NCI-H187 treated with DMSO at 0.1 percent for 48 hours (cell line): ENCODE measurements around the gene RPTOR.

ENCODE experiments used
- DNase-seq: peaks from one replicate; lab custom pipeline; 2025; lab: John Stamatoyannopoulos, UW

RPTOR gene

DNA sequence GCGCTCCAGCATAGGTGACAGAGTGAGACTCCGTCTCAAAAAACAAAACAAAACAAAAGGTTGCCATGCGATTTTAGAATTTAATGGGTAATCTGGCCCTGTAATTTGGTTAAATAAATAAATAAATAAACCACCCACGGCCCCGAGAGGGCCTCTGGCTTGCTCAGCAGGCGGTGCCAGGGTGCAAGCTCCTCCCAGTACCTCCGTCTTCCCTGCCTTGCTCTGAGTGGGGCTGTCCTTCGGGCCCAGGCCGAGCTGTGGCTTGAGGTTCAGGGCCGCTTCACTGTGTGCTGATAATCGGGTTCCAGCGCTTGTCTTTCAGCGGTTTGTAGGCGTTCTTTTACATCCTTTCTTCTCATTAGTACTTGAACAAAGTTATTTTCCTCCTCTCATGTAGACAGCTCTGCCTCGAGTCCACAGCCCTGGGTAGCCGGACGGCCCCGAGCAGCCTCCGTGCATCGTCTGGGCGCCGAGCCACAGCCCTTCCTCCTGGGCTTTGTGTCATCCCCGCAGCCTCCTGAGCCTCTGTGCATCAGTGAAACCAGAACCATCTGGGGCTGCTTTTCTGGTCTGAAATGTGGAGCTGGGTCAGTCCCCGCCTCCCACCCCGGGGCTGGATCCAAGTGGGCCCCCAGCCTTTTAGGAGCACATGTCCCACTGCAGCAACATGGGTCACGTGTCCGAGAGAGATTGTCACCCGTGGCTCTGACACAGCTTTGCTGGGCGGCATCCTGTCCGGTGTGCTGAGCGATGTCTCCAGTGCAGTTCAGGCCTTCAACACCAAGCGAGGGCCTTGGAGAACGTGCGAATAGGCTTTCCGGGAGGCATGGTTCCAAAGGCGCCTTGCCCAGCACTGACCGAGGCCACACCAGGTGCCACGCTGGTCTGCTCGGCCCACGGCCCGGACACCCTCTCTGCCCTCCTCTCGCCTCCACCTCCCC lies 289.6 kb downstream of the RPTOR start:
- no peak for DNase-seq

DNA sequence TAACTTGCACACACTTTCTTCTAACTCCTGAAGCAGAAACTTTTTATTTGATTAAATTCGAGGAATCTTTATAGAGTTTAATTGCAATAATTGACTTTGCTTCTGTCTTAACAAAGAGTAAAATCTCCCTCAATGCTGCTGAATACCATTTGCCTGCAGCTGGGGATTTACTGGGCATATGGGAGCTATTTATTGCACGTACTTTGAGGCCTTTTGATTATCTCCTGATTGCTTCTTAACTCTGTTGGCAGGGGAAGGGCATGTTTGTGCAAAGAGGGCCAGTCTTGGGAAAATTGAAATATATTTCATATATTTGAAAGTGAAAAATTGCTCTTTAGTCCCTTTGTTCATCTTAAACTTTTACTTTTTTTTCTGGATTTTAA lies 290.2 kb downstream of the RPTOR start:
- no peak for DNase-seq

DNA sequence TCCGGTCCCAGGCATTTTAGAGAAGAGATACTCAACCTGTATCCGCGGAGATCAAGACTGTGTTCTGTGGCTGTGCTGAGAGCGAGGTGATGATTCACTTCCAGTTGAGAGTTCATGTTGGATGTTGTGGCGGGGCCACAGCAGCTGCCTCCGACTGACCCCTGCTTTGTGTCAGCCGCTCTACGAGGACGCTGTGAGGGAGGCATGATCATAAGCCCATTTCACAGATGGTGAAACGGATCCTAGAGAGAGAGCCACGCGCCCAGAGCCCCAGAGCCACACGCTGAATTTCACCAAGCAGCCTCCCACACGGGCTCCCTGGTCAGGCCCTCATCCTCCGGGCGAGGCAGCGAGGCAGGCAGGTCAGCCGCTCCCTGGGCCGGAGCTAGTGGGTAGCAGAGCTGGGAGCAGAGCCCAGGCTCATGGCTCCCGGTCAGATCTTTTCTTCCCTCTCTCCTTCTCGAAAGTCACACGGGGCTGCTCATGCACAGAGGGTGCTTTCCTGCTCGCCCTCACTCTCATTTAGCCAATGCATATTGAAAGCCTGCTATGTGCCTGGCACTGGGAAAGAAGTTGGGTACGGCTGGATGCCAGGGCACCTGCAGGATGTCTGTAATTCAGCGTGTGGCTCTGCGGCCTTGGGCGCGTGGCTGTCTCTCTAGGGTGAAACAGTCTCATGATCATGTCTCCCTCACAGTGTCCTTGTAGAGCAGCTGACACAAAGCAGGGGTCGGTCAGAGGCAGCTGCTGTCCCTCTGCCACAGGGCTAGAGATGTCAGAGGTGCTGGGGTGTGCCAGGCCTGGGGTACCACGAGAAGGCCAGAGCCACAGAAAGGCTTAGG lies 291.4 kb downstream of the RPTOR start:
- no peak for DNase-seq

DNA sequence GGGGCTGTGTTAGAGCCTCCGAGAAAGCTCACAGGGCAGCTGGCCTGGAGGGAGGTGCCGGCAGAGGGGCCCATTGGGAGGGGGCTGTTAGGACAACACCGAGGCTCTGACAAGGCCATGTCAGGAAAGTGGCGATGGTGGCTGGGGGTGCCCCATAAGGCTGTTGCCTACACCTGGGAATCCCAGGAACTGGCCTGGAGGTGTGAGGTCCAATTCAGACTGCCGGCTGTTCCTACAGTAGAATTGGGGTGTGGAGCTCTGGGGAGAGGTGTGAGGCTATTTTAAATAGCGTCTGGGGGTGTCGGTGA lies 292.0 kb downstream of the RPTOR start:
- no peak for DNase-seq

DNA sequence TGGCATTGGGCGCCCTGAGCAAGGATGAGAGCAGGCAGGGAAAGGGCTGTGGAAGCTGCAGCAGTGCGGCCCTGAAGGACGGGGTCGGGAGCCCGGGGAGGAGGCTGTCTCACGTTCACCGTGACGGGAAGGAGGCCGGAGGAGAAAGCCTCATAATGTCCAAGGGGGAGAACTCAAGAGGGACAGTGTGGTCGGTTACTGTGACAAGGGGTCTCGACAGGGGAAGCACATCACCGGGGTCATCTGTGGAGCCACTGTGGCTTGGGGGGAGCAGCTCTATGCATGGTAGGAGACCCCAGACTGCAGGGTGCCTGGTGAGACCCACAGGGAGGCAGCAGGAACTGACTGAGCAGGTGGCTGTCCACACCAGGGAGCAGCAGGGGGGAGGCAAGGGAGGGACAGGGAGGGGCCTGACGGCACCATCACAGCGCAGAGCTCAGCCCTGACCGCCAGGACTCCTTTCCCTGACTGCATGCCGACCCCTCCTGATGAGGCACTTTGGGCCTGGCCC lies 292.4 kb downstream of the RPTOR start:
- DNase-seq, result no peak

DNA sequence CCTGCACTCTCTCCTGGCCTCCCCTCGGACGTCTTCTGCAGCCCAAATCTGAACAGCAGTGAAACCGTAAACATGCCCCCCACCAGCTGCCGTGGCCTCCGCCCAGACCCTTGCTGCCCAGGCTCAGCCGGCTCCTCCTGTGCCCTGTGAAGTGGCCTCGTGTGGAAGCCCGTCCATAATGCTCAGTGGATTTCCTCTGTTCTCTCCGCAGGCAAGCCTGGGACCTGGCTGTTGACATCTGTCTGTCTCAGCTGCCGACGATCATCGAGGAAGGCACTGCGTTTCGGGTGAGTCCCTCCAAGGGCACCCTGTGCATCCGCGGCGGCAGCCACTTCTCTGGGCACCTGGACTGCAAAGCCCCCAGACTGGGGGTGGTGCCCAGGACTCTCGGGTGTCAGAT lies 293.1 kb downstream of the RPTOR start:
- DNase-seq, result no peak

DNA sequence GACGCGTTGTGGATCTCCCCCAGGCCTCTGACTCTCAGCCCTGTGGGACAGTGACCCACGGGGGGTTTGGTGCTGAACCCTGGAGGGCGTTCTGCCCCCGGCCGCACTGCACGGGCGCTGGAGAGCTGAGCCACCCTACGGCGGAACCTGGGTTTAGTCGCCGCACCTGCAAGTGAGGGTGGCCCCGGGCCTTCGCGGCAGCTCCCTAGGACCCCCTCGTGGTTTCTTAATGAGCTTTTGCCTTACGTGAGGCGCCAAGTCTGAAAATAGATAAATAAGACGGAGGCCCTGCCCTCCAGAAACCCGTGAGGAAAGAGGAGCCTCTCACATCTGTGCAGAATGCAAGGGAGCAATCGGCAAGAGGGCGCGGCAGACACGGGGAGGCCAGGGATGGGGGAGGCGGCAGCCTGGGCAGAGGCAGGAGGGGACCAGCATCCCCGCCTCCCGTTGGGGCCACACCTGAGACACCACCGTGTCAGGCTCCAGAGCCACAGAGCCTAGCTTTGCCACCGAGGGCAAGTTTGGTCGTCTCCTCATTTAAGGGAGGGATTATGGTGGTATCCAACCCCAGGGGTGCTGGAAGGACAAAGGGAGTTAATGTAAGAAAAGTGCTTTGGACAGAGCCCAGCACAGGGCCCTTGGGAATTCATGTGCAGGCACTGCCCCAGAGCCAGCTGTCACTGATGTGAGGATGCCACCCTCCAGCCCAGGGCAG lies 293.8 kb downstream of the RPTOR start:
- no peak for DNase-seq

DNA sequence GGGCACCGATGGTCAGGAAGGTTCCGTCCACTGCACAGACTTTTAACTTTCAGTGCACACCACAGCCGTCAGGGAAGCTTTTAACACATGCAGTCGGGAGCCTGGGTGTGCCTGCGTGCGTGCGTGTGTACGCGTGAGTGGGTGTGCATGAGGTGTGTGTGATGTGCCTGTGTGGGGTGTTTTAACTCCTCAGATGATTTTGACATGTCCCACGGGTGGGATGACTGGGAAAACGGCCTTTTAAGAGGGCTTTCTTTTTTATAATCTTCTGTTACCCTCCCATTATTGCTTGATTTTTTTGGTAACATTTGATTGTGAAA lies 294.3 kb downstream of the RPTOR start:
- DNase-seq, result no peak

DNA sequence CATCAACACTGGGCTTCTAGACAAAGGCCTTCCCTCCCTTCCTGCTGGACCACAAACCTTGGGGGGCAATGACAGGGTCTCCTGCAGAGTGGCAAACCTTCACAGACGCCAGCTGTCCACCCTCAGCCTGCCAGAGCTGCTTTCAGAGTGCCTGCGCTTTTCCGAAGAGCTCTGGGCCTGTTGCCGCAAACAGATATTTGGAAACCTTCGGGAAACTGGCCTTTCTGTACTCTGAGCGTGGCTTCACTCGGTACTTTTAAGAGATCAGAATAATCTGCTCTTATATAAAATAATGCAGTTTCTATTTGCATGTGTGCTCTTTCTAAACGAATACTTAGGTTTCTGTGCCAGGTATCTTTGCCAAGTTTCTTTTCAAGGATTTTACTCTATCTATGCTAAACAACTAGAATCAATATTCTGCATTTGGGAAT lies 294.9 kb downstream of the RPTOR start:
- DNase-seq, result no peak

DNA sequence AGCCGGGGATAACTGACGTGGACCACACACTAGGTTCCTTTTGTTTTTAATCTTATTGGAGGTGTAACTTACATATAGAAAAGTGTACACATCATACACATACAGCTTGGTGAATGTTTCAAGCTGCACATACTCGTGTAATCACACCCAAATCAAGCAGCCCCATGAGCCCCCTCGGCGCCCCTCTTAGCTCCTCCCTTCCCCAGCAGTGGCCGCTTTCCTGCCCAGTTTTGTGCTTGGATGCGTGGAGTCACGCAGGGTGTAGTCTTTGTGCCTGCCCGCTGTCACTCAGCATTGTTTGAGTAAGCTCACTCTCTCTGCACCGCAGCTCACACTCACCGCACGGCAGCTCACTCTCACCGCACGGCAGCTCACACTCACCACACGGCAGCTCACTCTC lies 295.3 kb downstream of the RPTOR start:
- DNase-seq, result no peak

DNA sequence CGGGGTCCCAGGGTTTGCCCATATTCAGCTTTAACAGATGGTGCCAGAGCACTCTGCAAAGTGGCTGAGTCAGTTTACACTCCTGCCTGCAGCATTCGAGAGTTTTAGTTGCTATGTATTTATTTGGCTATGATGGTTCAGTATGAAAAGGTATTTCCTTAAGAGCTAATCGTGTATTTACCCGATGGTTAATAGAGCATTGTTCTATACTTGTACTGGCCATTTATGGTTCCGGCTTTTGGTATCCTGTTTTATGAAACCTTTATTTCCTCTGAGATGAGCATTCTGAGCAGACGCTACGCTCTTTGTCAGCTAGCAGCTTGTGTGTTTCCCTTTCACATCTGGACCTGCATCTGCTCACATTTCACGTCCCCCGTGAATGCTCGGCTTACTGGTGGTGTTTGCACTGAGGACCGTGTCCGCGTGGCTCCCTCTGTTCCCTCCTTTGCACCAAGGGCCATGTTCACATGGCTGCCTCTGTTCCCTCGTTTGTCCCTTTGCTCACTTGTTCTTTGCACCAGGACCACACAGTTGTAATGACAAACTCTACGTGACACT lies 297.9 kb downstream of the RPTOR start:
- DNase-seq, result no peak

DNA sequence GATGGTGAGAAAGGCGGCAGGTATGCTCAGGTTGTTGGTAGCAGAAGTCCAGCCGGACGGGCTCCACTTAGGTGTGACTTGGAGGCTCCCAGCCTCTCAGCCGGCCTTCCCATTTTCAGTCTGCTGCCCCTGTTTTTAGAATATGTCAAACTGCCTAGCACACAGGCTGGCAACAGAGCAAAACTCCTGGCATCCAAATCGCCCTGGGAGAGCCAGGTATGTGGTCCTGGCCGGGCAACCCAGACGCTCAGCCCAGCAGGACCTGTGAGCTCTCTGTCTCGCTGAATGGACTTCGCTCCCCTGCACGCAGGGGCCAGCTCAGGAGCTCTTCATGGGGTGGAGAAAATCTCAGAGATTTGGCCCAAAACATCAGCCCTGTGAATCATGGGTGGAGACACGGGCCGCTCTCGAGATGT lies 299.1 kb downstream of the RPTOR start:
- no peak for DNase-seq

DNA sequence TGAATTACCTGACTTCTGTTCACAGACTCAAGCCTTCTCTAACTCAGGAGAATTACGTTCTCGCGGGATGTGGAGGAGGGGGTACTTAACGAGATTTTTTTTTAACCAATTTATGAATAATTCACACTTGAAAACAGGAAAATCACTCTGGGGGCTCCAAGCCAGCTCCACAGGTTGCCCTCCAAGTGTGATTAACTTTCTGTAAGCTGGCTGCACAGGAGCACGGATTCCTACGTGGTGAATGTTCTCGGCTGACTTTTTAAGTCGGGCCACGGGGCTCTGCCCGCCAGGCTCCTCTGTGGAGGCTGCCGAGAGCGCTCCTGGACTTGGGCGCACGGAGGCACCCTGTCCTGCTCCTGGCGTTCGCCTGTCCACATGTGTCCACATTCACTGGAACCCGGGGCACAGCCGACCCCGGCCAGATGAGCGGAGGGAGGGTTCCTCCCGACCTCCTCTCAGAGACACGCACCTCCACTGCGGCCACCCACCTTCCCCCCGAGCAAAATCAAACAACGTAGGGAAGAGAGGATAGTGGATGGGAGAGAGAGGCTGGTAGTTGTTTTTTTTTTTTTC lies 299.9 kb downstream of the RPTOR start:
- no peak for DNase-seq

DNA sequence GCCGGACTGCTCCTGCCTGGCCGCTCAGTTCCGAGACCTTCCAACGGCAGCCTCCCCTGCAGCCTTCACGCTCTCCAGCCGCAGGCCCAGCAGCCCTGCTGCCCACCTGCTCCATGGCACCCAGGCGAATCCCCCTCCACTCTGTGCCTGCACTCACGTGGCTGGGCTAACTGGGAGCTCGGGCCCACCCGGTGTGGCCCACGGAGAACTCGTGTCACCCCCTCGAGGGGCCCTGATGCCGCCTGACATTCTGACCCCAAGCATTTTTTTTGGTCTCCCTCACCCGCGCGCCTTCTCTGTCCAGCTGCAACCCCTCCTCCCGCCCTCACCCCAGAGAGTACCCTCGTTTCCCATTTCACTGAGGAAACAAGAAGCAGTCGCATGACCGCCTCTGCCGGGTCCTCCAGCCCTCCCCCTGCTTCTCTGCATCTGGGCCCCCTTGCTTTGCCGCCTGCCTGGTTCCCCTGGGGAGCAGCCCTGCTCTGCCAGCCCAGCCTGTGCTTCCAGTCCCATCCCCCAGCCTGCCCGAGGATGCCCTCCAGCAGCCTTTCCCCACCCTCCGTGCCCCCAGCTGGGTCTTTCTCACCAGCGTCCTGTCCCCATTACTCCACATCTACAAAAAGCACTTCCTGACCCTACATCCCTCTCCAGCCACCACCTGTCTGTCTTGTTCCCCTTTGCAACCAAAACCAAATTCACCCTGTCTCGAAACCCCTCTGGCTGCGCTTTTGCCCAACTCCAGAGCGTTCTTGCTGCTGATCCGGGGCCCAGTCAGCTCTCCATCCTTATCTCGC lies 300.6 kb downstream of the RPTOR start:
- no peak for DNase-seq

DNA sequence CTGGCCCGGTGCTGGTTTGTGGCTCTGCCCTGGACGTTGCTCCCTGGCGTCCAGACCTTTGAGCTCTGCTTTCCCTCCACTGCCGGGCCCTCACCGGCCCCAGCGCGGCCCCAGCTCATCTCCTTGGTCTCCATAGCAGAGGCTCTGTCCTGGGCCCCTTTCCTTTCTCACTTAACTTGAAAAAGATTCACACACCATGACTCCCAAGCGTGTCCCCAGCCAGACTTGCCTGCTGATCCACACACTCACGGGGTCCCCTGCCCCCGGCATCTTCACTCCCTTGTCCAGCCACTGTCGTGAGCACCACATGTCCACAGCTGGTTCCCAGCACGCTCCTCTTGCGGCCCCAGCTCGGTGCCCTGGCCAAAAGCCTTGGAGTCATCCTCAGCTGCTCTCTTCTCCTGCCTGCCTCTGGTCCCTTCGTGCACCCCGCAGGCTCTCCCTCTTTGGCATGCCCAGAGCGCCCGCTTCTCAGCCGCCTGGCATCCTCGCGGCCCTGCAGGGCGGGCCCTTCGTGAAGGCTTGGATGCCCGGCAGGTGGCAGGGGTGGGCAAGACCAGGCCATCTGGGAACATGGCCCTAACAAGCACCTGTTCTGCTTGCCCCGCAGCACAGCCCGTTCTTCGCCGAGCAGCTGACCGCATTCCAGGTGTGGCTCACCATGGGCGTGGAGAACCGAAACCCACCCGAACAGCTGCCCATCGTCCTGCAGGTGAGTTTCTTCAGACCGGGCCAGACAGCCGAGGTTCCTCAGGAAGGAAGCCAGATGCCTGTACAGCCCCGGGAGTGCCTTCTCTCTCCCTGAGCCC lies 301.4 kb downstream of the RPTOR start:
- DNase-seq, result no peak

DNA sequence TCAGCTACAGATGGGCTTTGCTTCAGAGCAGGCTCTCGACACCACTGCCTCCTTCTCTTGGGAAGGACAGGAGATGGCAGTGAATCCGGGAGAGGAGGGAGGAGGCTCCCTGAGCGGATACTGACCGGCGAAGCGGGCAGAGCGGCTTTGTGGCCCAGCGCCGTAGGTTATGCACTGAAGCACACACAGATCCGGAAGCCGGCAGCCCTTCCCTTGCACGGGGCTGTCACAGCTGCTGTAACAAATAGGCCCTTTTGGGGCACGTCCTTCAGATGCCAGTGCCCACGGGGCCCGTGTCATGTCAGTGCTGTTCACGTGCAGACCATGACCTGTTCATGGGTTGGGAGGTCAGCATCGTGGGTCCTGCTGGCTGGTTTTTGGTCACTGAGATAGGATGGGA lies 302.3 kb downstream of the RPTOR start:
- no peak for DNase-seq

DNA sequence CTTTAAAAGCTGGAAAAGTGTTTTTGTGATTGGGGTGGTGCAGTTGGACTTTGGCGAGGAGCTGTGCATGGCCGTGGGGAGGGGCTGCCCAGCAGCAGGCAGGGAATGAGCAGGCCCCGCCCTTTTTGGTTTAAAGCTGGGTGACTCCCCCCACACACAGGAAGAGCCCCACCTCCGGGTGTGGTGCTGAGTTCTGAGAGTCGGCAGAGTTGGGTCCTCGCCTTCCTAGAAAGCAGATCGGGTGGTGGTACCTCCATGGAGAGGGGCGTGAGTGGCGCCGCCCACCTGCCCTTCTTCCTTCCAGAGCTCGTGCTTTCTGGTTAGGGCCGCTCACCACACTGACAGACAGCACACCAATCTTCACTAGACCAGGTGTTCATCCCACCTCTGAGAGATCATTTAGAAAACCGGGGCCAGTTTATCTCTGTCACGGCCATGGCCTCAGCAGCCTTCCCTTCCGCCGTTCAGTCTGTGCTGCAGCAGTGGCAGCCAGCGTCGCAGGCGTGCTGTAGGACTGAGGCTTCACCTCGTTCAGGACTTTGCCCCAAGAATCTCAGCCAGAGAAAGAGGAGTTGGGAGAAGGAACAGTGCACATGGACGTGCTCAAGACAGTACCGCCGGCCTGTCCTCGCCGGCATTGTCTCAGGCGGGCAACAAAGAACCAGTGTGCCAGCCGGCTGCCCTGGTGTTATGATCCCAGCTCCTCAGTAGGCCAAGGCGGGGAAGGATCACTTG lies 303.0 kb downstream of the RPTOR start:
- no peak for DNase-seq

DNA sequence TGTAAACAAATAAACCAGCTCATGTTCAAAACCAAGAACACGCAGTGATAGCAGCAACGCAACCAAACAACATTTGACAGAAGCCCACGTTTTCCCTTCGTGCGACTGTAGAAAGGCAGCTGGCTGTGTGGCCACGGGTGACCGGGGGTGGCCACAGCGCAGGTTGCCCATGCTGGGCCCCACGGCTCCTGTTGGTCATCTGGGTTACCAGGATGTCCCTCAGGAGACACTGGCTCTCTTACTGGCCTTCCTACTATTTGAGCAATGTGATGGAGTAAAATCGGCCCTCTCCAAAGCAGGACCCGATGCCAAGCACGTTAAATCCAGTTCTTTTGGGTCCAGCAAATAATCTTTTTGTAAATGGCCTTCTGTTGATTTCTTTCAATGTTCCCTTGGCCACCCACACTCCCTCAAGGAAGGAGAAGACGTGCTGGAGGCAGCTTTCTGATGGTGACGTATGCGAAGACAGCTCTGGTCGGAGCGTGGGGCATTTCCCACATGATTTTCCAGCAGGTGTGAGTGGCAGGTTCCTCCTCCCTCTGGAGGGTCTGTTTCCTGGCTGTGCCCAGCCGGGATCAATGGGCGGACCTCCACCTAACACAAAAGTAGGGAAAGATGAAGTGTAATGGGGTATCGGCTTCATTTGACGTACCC lies 303.9 kb downstream of the RPTOR start:
- DNase-seq, result no peak

DNA sequence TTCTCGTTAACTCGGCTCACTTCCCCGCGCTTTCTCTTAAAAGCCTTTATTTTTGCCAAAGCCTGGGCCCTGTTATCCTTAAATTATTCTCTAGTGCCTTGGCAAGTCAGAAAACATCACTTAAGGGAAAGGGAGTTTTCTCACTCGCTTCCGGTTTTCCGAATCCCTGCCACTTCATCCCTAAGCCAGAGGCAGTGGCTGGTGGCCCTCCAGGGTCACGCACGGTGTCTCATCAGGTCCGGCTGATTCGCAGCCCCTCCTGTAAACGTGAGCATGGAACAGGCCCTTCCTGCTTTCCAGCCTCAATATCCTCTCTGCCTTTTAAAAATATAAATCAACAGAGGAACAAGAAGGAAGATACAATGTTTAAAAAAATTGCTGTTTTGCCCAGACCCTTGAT lies 304.5 kb downstream of the RPTOR start:
- no peak for DNase-seq
